Measurements from ENCODE around the gene NOD1.

NOD1 gene

GRCh38 chr7:30524545-30524944, 46.0 kb upstream of the NOD1 start:
- Histone ChIP-seq H3K27me3 (ENCODE audit: insufficient read depth, poor library complexity, severe bottlenecking) (no peaks in the 10 kb centered on the region), H3K27ac (replicated peaks) (no peak overlapping the region), H3K4me3 (replicated peaks; ENCODE audit: insufficient read depth, low read length) (no peak overlapping the region)
- TF ChIP-seq POLR2AphosphoS5 (IDR thresholded peaks at IDR 0.05; ENCODE audit: low read depth) (no peak), SPI1 (IDR thresholded peaks at IDR 0.05; ENCODE audit: borderline replicate concordance, low read depth) (no peak), CTCF (IDR thresholded peaks at IDR 0.05; ENCODE audit: insufficient read depth, low read length) (no peak), REST (IDR thresholded peaks at IDR 0.05; ENCODE audit: insufficient replicate concordance, low read depth) (no peak), GABPA (IDR thresholded peaks at IDR 0.05; ENCODE audit: low read depth) (no peak)
- no peak for DNase-seq (ENCODE audit: low read depth in 1 of 2, low spot score in 1 of 2)

- TF ChIP-seq SPI1 (IDR thresholded peaks at IDR 0.05; ENCODE audit: borderline replicate concordance, low read depth) (no peak), CTCF (IDR thresholded peaks at IDR 0.05; ENCODE audit: insufficient read depth, low read length) (no peak), POLR2AphosphoS5 (IDR thresholded peaks at IDR 0.05; ENCODE audit: low read depth) (no peak), GABPA (IDR thresholded peaks at IDR 0.05; ENCODE audit: low read depth) (no peak), REST (IDR thresholded peaks at IDR 0.05; ENCODE audit: insufficient replicate concordance, low read depth) (no peak)
- Histone ChIP-seq H3K27ac (replicated peaks) (no peak overlapping the region), H3K27me3 (ENCODE audit: insufficient read depth, poor library complexity, severe bottlenecking) (no peaks in the 10 kb centered on the region), H3K4me3 (replicated peaks; ENCODE audit: insufficient read depth, low read length) (no peak overlapping the region)
- no peak for DNase-seq (ENCODE audit: low read depth in 1 of 2, low spot score in 1 of 2)
Measured at GRCh38 chr7:30523466-30523865, 44.9 kb upstream of the NOD1 start.

GRCh38 chr7:30522159-30522558, 43.6 kb upstream of the NOD1 start:
- Histone ChIP-seq H3K27me3 (ENCODE audit: insufficient read depth, poor library complexity, severe bottlenecking) (no peaks in the 10 kb centered on the region), H3K27ac (replicated peaks) (no peak overlapping the region), H3K4me3 (replicated peaks; ENCODE audit: insufficient read depth, low read length) (no peak overlapping the region)
- DNase-seq (ENCODE audit: low read depth in 1 of 2, low spot score in 1 of 2) = no peak
- TF ChIP-seq GABPA (IDR thresholded peaks at IDR 0.05; ENCODE audit: low read depth) = no peak
- no peak for TF ChIP-seq POLR2AphosphoS5 (IDR thresholded peaks at IDR 0.05; ENCODE audit: low read depth)
- no peak for TF ChIP-seq SPI1 (IDR thresholded peaks at IDR 0.05; ENCODE audit: borderline replicate concordance, low read depth)
- TF ChIP-seq REST (IDR thresholded peaks at IDR 0.05; ENCODE audit: insufficient replicate concordance, low read depth) = no peak
- no peak for TF ChIP-seq CTCF (IDR thresholded peaks at IDR 0.05; ENCODE audit: insufficient read depth, low read length)
